Measurements from ENCODE around the gene FAM222A.

GRCh38 chr12:109797905-109798669 lies 84.5 kb downstream of the FAM222A start:
- TF ChIP-seq SIN3A (IDR thresholded peaks at IDR 0.05; ENCODE audit: low read depth) (no peak), CTCF (IDR thresholded peaks at IDR 0.05 in 2 of 3, conservative IDR thresholded peaks at IDR 0.05 in 1 of 3; ENCODE audit: borderline replicate concordance in 1 of 3, insufficient read depth in 1 of 3, low read depth in 2 of 3, low read length in 2 of 3) (peak; percentile 31 to 60 (median 59); a peak in 4 of 6 replicates), CBX3 (IDR thresholded peaks at IDR 0.05; ENCODE audit: low read depth) (no peak), ZNF274 (IDR thresholded peaks at IDR 0.05; ENCODE audit: low read depth, low read length) (no peak), POLR2AphosphoS5 (IDR thresholded peaks at IDR 0.05; ENCODE audit: low read depth, low read length) (no peak), POLR2A (IDR thresholded peaks at IDR 0.05; ENCODE audit: borderline replicate concordance, extremely low read depth, insufficient read depth, insufficient read length) (no peak)
